ENCODE data around the gene INHBB.

The INHBB gene

DNA sequence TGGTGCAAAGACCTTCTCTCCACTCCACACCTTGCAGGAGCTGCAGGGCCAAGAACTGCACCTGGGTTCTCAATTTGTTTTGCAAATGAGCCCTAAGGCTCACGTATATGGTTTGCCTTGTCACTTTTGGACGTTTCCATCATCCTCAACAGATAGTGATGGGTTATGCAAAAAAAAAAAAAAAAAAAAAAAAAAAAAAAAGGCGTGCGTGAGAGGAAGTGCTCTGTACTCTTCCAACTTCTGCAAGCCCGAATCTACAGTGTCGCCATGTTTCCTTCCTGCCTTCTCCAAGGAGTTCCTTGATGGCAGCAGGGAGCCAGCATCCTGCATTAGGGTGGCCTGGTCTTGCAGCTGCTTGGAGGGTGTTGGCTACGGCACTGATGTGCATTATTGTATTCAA, 4.0 kb upstream of the INHBB start:
- Mint-ChIP-seq H3K4me3 (no peak overlapping the region), H3K4me1 (peaks cover 19 to 21% of the 10 kb centered on the region in 2 donors), H3K36me3 (no peaks in the 10 kb centered on the region), H3K27ac (no peak overlapping the region), H3K9me3 (no peaks in the 10 kb centered on the region), H3K27me3 (peaks cover 62 to 65% of the 10 kb centered on the region in 2 donors)
- no peak for ATAC-seq (replicated peaks)
- DNase-seq: no peak

DNA sequence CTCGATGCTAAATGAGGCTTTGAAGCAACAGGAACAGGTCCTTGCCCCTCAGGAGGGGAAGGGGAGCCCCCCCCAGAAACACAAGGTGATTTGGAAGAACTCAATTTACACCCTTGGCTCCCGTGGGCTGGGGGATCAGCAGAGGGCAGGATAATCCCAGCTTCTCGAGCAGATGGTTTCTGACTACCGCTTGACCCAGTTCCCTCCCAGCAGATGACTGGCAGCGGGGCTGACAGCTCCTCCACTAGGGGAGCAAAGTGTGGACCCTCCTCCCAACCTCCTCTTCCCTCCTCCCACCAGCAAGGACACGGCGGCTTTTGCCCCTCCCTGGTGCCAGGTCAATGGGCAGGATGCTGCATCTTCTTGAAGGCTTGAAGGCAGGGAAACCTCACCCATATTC, 3.5 kb upstream of the INHBB start:
- H3K4me1 Mint-ChIP-seq: peaks cover 21 to 25% of the 10 kb centered on the region in 2 donors
- no peaks in the 10 kb centered on the region for H3K9me3 Mint-ChIP-seq
- ATAC-seq (replicated peaks) (no peak), DNase-seq (no peak)
- H3K27me3 Mint-ChIP-seq: peaks cover 62 to 65% of the 10 kb centered on the region in 2 donors
- no peak overlapping the region for H3K27ac Mint-ChIP-seq
- no peaks in the 10 kb centered on the region for H3K36me3 Mint-ChIP-seq
- H3K4me3 Mint-ChIP-seq: no peak overlapping the region

DNA sequence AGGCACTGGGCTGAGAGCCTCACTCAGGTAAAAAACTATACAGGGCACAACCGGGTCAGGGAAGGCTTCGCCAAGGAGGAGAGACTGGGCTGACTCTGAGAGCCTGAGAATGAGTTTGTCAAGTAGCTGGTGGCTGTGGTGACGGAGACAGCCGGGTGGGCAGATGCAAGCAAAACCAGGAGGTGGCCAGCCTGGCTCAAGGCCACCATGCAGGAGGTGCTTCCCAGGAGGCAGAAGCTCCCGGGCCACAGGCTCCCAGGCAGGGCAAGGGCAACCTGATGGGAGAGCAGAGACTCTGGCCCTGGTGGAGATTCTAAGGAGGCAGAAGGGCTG, 2.9 kb upstream of the INHBB start:
- peak in 1 of 2 donors; percentile 4 for ATAC-seq (replicated peaks)
- Mint-ChIP-seq H3K36me3 (no peaks in the 10 kb centered on the region), H3K4me3 (peak overlapping the region; percentile 49 to 64), H3K27ac (peak overlapping the region; percentile 47), H3K9me3 (no peaks in the 10 kb centered on the region), H3K27me3 (peaks cover 65% of the 10 kb centered on the region in 2 donors), H3K4me1 (peaks cover 25 to 31% of the 10 kb centered on the region in 2 donors)
- no peak for DNase-seq

DNA sequence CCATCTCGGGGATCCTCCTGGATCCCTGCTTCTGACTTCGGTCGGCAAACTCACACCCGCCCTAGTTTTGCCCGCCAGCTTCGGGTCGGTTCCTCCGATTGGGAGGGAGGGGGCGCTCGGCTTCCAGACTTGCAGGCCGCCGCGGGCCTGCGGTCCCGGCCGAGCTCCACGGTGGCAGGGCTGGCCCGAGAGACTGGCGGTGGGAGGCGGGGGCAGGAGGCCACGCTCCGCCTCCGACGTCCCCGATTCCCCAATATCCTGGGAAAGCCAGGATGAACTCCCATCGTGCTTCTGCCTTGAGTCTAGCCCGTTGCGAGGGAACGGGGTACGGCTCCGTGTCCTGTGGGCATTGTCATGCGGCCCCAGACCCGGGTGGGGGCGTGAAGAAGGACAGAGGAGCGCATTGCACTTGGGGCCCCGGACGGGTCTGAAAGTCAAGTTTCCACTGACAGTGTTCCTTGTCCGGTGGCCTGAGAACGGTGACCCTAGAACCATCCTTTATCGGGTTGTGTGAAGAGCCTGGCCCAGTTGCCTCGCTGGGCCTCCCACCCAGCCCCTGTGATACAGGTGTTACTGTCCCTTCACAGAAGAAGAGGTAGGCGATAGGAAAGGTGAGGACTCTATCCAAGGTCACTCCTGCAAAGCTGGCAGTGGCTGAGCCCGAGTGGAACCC, 2.4 kb upstream of the INHBB start:
- ATAC-seq (replicated peaks): peak; percentile 45 to 67
- peaks cover 65% of the 10 kb centered on the region in 2 donors for H3K27me3 Mint-ChIP-seq
- H3K4me1 Mint-ChIP-seq: peaks cover 25 to 31% of the 10 kb centered on the region in 2 donors
- H3K9me3 Mint-ChIP-seq: no peaks in the 10 kb centered on the region
- H3K4me3 Mint-ChIP-seq: peak overlapping the region; percentile 57 to 64
- H3K36me3 Mint-ChIP-seq: no peaks in the 10 kb centered on the region
- peak overlapping the region; percentile 47 for H3K27ac Mint-ChIP-seq
- DNase-seq: peak; percentile 18

DNA sequence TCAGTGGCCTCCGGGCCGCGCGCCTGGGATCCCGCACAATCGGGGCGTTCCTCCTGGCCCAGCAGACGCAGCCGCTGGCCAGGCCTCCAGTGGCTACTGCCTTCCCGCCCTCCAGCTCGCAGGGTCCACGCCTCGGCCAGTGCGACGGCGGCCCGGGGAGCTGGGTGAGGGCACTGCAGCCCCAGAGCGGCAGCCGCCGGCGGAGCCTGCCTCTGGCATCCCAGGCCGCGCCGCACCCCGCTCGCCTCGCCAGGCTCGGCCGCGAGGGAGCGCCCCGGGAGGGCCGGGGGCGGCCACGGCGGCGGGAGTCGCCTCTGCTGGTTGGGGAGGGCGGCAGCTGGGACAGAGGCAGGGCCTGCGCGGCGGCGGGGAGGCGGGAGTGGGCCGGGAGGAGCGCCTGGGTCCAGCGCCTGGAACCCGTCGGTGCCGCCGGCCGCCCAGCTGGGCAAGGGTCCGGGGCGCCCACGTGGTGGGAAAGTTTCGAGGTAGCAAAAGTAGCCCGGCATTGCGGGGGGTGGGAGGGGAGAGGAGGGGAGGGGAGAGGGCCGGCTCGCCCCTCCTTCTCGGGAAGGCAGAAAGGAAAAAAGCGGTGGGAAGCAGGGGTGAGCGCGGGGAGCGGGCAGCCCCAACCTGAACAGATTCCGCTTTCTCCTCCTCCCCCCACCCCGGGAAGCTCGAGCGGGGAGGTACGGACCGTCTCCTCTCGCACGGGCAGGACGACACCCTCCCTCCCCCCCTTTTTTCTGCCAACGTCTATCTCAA, 1.5 kb upstream of the INHBB start:
- peaks cover 25 to 31% of the 10 kb centered on the region in 2 donors for H3K4me1 Mint-ChIP-seq
- peaks cover 63 to 65% of the 10 kb centered on the region in 2 donors for H3K27me3 Mint-ChIP-seq
- peak overlapping the region in 1 of 2 donors; percentile 58 for H3K4me3 Mint-ChIP-seq
- no peaks in the 10 kb centered on the region for H3K9me3 Mint-ChIP-seq
- no peak for DNase-seq
- H3K27ac Mint-ChIP-seq: no peak overlapping the region
- no peaks in the 10 kb centered on the region for H3K36me3 Mint-ChIP-seq
- ATAC-seq (replicated peaks): no peak

DNA sequence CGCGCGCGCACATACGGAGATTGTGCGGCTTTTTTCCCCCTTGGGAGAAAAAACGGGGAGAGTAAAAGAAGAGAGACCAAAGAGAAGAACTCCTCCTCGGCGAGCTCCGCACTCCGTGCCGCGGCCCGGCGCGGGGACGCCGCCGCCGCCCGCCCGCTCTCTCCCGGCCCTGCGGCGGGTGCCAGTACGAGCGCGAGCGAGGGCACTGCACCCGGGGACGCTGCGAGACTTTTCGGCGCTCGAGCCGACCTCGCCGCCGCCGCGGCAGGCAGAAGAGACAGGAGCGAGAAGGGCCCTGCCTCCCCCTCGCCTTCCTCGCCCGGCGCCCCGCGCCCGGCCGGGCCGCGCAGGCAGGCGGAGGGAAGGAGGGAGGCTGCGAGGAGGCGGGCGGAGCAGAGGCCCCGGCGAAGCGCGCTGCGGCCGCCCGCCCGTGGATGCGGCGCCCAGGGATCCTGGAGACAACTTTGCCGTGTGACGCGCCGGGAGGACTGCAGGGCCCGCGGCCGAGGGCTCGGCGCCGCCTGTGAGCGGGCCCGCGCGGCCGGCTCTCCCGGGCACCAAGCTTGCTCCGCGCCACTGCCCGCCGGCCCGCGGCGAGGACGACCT, 857 bp upstream of the INHBB start:
- ATAC-seq (replicated peaks) (peak; percentile 28 to 29), DNase-seq (no peak)
- no peak overlapping the region for H3K27ac Mint-ChIP-seq
- no peaks in the 10 kb centered on the region for H3K9me3 Mint-ChIP-seq
- H3K36me3 Mint-ChIP-seq: no peaks in the 10 kb centered on the region
- peak overlapping the region; percentile 21 to 58 for H3K4me3 Mint-ChIP-seq
- peaks cover 65 to 69% of the 10 kb centered on the region in 2 donors for H3K27me3 Mint-ChIP-seq
- peaks cover 25 to 31% of the 10 kb centered on the region in 2 donors for H3K4me1 Mint-ChIP-seq

DNA sequence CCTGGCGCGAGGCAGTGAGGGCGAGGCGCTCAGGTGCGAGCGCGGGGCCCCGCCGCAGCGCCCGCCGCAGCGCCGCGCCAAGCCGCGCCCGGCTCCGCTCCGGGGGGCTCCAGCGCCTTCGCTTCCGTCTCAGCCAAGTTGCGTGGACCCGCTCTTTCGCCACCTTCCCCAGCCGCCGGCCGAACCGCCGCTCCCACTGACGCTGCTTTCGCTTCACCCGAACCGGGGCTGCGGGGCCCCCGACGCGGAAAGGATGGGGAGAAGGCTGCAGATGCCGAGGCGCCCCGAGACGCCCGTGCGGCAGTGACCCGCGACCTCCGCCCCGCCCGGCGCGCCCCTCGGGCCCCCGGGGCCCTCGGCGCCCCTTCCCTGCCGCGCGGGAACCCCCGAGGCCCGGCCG, 328 bp upstream of the INHBB start:
- Mint-ChIP-seq H3K9me3 (no peaks in the 10 kb centered on the region), H3K36me3 (no peaks in the 10 kb centered on the region), H3K27ac (no peak overlapping the region), H3K4me1 (peaks cover 25 to 31% of the 10 kb centered on the region in 2 donors), H3K4me3 (peak overlapping the region; percentile 53 to 65), H3K27me3 (peaks cover 66 to 69% of the 10 kb centered on the region in 2 donors)
- ATAC-seq (replicated peaks) (peak in 1 of 2 donors; percentile 4), DNase-seq (no peak)

DNA sequence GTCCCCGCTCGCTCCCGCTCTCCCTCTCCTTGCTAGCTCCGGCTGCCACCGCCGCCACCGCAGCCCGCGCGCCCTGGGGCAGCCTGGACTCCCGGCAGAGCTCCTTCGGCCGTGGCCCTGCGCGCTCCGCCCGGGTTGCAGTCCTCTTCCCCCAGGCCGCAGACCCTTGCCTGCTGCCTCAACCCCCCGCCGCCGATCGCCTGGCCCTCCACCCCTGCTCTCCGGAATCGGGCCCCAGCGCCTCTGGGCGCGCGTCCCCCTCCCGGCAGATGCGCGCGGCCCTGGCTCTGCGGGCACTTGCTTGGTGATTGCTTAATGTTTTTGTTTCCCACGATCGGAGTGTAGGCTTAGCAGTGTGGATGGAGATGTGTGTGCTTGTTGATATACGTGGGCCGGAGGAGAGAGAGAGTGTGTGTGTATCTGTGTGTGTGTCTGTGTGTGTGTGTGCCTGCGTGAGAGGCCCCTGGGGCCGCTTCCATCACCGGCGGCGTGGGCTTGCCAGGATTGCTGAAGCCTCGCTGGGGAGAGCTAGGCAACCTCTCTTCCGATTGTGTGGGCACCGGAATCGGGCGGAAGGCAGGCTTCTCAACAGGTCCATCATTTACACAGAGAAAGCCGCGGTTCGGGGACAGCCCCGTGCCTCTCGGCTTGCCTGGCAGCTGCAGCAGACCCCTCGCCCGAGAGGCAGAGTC, 877 bp downstream of the INHBB start:
- Mint-ChIP-seq H3K27me3 (peaks cover 60 to 64% of the 10 kb centered on the region in 2 donors), H3K4me3 (peak overlapping the region; percentile 67 to 76), H3K9me3 (no peaks in the 10 kb centered on the region), H3K4me1 (peaks cover 25 to 31% of the 10 kb centered on the region in 2 donors), H3K36me3 (no peaks in the 10 kb centered on the region), H3K27ac (peak overlapping the region; percentile 14)
- DNase-seq (no peak), ATAC-seq (replicated peaks) (peak in 1 of 2 donors; percentile 33)

DNA sequence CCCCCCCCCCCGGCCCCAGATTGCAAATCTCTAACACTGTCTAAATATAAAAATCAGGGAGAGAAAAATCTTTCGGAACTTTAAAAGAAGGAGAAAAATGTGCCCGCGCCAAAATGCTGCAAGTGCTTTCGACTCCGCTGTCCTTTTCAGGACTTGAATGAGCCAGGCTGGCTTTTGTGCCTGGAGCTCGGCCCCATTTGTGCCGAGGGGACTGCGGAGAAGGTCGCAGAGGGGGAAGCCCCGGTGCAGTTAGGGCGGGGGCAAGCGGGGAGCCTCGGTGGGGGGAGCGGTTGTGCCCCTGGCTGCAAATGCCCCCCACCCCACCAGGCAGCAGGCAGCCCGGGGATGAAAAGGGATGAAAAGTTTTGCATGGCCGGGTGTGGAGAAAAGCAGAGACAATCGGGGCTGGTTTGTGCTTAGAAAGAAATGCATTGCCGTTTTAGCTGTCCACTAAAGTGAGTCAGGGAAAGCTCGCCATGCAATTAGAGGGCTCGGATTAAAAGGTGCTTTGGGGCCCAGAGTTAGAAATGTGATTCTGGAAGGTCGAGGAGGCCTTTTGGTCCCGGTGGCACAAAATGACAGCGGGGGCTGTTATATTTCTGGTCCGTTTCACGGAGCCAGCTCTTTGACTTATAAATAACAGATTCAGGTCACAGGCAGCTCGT, 1.6 kb downstream of the INHBB start:
- ATAC-seq (replicated peaks): no peak
- Mint-ChIP-seq H3K27ac (no peak overlapping the region), H3K9me3 (no peaks in the 10 kb centered on the region), H3K4me3 (peak overlapping the region in 1 of 2 donors; percentile 67), H3K27me3 (peaks cover 59 to 66% of the 10 kb centered on the region in 2 donors), H3K4me1 (peaks cover 22 to 29% of the 10 kb centered on the region in 2 donors), H3K36me3 (no peaks in the 10 kb centered on the region)
- DNase-seq: no peak

DNA sequence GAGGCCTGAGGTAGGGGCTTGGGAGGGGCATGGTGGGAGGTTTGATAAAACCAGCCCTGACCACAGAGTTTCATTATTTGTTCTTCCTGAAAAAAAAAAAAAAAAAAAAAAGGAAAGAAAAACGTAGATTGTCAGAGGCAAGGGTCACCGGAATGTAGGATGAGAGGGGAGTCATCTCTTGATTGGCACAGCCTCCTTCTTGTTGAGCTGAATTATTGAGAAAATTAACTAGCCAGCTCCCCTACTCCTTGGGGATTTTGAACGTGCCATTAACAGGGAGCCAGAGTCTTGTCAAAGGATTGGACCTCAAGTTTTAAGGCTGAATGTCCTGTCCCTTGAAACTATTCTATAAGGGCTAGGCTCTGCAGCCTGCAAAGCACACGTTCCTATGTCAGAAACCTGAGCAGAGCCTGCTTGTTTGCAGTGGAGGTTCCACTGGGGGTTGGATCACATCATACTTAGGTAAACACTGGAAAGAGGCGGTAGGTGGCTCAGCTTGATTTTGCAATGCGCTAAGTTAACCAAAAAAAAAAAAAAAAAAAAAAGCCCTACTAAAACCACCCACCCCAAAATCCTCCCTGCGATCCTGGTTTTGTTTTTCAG, 2.3 kb downstream of the INHBB start:
- H3K27me3 Mint-ChIP-seq: peaks cover 51 to 63% of the 10 kb centered on the region in 2 donors
- H3K27ac Mint-ChIP-seq: no peak overlapping the region
- H3K4me3 Mint-ChIP-seq: no peak overlapping the region
- DNase-seq (no peak), ATAC-seq (replicated peaks) (no peak)
- no peaks in the 10 kb centered on the region for H3K9me3 Mint-ChIP-seq
- H3K4me1 Mint-ChIP-seq: peaks cover 15 to 22% of the 10 kb centered on the region in 2 donors
- no peaks in the 10 kb centered on the region for H3K36me3 Mint-ChIP-seq

DNA sequence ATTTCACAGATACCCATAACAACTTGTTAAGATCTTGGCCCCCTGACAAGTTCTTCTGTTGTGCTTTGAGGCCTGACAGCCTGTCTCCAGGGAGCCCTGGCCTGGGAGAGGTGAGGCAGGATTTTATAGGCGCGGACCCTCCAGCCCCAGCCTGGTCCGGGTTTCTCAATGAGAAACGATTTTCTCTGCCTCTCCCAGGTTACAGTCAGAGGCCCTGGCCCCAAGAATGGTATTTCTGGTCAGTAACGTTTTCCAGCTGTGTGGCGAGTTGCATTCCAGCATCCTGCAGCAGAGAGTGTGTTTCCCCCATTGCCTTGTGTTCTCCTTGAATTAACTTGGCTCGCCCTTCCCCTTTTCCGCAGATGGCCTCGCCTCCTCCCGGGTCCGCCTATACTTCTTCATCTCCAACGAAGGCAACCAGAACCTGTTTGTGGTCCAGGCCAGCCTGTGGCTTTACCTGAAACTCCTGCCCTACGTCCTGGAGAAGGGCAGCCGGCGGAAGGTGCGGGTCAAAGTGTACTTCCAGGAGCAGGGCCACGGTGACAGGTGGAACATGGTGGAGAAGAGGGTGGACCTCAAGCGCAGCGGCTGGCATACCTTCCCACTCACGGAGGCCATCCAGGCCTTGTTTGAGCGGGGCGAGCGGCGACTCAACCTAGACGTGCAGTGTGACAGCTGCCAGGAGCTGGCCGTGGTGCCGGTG, 3.0 kb downstream of the INHBB start:
- Mint-ChIP-seq H3K4me3 (no peak overlapping the region), H3K4me1 (peaks cover 9 to 15% of the 10 kb centered on the region in 2 donors), H3K9me3 (no peaks in the 10 kb centered on the region), H3K27ac (no peak overlapping the region), H3K27me3 (peaks cover 45 to 65% of the 10 kb centered on the region in 2 donors), H3K36me3 (no peaks in the 10 kb centered on the region)
- DNase-seq: no peak
- no peak for ATAC-seq (replicated peaks)

DNA sequence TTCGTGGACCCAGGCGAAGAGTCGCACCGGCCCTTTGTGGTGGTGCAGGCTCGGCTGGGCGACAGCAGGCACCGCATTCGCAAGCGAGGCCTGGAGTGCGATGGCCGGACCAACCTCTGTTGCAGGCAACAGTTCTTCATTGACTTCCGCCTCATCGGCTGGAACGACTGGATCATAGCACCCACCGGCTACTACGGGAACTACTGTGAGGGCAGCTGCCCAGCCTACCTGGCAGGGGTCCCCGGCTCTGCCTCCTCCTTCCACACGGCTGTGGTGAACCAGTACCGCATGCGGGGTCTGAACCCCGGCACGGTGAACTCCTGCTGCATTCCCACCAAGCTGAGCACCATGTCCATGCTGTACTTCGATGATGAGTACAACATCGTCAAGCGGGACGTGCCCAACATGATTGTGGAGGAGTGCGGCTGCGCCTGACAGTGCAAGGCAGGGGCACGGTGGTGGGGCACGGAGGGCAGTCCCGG, 3.5 kb downstream of the INHBB start:
- H3K36me3 Mint-ChIP-seq: no peaks in the 10 kb centered on the region
- no peak overlapping the region for H3K4me3 Mint-ChIP-seq
- H3K27me3 Mint-ChIP-seq: peaks cover 44 to 65% of the 10 kb centered on the region in 2 donors
- H3K27ac Mint-ChIP-seq: no peak overlapping the region
- DNase-seq (no peak), ATAC-seq (replicated peaks) (no peak)
- no peaks in the 10 kb centered on the region for H3K9me3 Mint-ChIP-seq
- peaks cover 11 to 15% of the 10 kb centered on the region in 2 donors for H3K4me1 Mint-ChIP-seq

DNA sequence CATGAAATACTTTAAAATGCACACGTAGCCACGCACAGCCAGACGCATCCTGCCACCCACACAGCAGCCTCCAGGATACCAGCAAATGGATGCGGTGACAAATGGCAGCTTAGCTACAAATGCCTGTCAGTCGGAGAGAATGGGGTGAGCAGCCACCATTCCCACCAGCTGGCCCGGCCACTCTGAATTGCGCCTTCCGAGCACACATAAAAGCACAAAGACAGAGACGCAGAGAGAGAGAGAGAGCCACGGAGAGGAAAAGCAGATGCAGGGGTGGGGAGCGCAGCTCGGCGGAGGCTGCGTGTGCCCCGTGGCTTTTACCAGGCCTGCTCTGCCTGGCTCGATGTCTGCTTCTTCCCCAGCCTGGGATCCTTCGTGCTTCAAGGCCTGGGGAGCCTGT, 4.1 kb downstream of the INHBB start:
- ATAC-seq (replicated peaks) (no peak), DNase-seq (no peak)
- Mint-ChIP-seq H3K27ac (no peak overlapping the region), H3K9me3 (no peaks in the 10 kb centered on the region), H3K4me1 (peaks cover 12 to 15% of the 10 kb centered on the region in 2 donors), H3K36me3 (no peaks in the 10 kb centered on the region), H3K4me3 (no peak overlapping the region), H3K27me3 (peaks cover 44 to 65% of the 10 kb centered on the region in 2 donors)

Data from stimulated activated naive B cell treated with anti-CD40 and anti-IgM and Interleukin-4, amounts not matched to agents 10 μg/mL and 1 μg/mL and 100 μg/mL, for 72 hours (primary cell).